DMS53 (cell line): ENCODE results near the gene MCIDAS.

Experiments used
- DNase-seq: peaks from one replicate; lab custom pipeline; 2025; lab: John Stamatoyannopoulos, UW

The MCIDAS gene

GRCh38 chr5:55226934-55227663 lies at the start of gene MCIDAS:
MCIDAS (minus strand) TSS chr5:55227315; CDS start chr5:55227138, 177 bp downstream.
- DNase-seq = peak; percentile 87

- DNase-seq = no peak
Observed at GRCh38 chr5:55276771-55277170, 49.7 kb upstream of the MCIDAS start.

- DNase-seq = no peak
Observed at GRCh38 chr5:55258339-55258738, 31.2 kb upstream of the MCIDAS start.

GRCh38 chr5:55254802-55255201 lies 27.7 kb upstream of the MCIDAS start:
- DNase-seq = no peak

GRCh38 chr5:55250064-55250463 lies 22.9 kb upstream of the MCIDAS start:
- no peak for DNase-seq

GRCh38 chr5:55241746-55242145 lies 14.6 kb upstream of the MCIDAS start:
- peak; percentile 35 for DNase-seq

GRCh38 chr5:55236800-55237199 lies 9.7 kb upstream of the MCIDAS start:
- DNase-seq = no peak

GRCh38 chr5:55234121-55234700 lies 7.1 kb upstream of the MCIDAS start:
- DNase-seq = peak; percentile 73

- DNase-seq = peak; percentile 98
Observed at GRCh38 chr5:55232985-55233928, 6.1 kb upstream of the MCIDAS start, which contains the start of gene CCNO. CCNO (minus strand) TSS chr5:55233608; CDS start chr5:55233523, 85 bp downstream.

- DNase-seq = peak; percentile 87
Observed at GRCh38 chr5:55232271-55232984, 5.3 kb upstream of the MCIDAS start.

- DNase-seq = no peak
Observed at GRCh38 chr5:55231919-55232270, 4.8 kb upstream of the MCIDAS start.

- DNase-seq = peak; percentile 75
Observed at GRCh38 chr5:55231029-55231918, 4.2 kb upstream of the MCIDAS start.

GRCh38 chr5:55230086-55230629 lies 3.0 kb upstream of the MCIDAS start:
- no peak for DNase-seq

GRCh38 chr5:55227664-55228430 lies 732 bp upstream of the MCIDAS start:
- peak; percentile 58 for DNase-seq

GRCh38 chr5:55226027-55226933 lies 835 bp downstream of the MCIDAS start:
- peak; percentile 93 for DNase-seq

- DNase-seq = no peak
Observed at GRCh38 chr5:55225346-55225745, 1.8 kb downstream of the MCIDAS start.

GRCh38 chr5:55223812-55224240 lies 3.3 kb downstream of the MCIDAS start:
- DNase-seq = no peak

GRCh38 chr5:55222985-55223811 lies 3.9 kb downstream of the MCIDAS start:
- DNase-seq = no peak
